HepG2 (cell line): ENCODE results near the gene ZFHX3. TPM values are rescaled to one million over a fixed set of nuclear protein-coding genes. Genes with fewer than 3 reads are reported as not detected.

Source experiments
- ARHGAP35 ChIP-seq: sonication (generic); formaldehyde crosslinking; IDR thresholded peaks from 2 replicates; pipeline ENCODE4 v1.9.0; 2022; ENCODE audit warnings: mild to moderate bottlenecking, inconsistent platforms, moderate library complexity, missing genetic modification reagents, borderline replicate concordance
- CCDC6 ChIP-seq: sonication (generic); formaldehyde crosslinking; IDR thresholded peaks from 2 replicates; pipeline ENCODE4 v1.8.1; 2022; ENCODE audit warnings: mild to moderate bottlenecking, missing genetic modification reagents, moderate library complexity
- DZIP1 ChIP-seq: sonication (generic); formaldehyde crosslinking; IDR thresholded peaks from 2 replicates; pipeline ENCODE4 v1.5.0; 2020; ENCODE audit warnings: mild to moderate bottlenecking, missing genetic modification reagents
- HOXA7 ChIP-seq: sonication (generic); formaldehyde crosslinking; IDR thresholded peaks from 2 replicates; pipeline ENCODE4 v1.8.1; 2022; ENCODE audit warnings: mild to moderate bottlenecking, missing genetic modification reagents, moderate library complexity
- HOXD1 ChIP-seq: sonication (generic); formaldehyde crosslinking; IDR thresholded peaks from 2 replicates; pipeline ENCODE4 v1.5.0; 2020; ENCODE audit warnings: missing genetic modification reagents
- MAF1 ChIP-seq: sonication (generic); formaldehyde crosslinking; IDR thresholded peaks from 2 replicates; pipeline ENCODE4 v1.5.0; 2020; ENCODE audit warnings: missing genetic modification reagents, borderline replicate concordance
- MEIS1 ChIP-seq: sonication (generic); formaldehyde crosslinking; IDR thresholded peaks from 2 replicates; pipeline ENCODE4 v1.9.0; 2021; ENCODE audit warnings: mild to moderate bottlenecking, missing genetic modification reagents, moderate library complexity, borderline replicate concordance
- NCOA2 ChIP-seq: sonication (generic); formaldehyde crosslinking; IDR thresholded peaks from 2 replicates; pipeline ENCODE4 v1.8.0; 2022; ENCODE audit warnings: inconsistent platforms
- NFIC ChIP-seq: IDR thresholded peaks from 2 replicates; pipeline ENCODE4 v1.6.1; 2012; ENCODE audit warnings: mild to moderate bottlenecking, low read length, inconsistent platforms
- SIX4 ChIP-seq: sonication (generic); formaldehyde crosslinking; IDR thresholded peaks from 2 replicates; pipeline ENCODE4 v1.4.0; 2020; ENCODE audit warnings: missing genetic modification reagents
- SP140L ChIP-seq: sonication (generic); formaldehyde crosslinking; IDR thresholded peaks from 2 replicates; pipeline ENCODE4 v1.4.0; 2020; ENCODE audit warnings: missing genetic modification reagents, borderline replicate concordance
- THAP9 ChIP-seq: sonication (generic); formaldehyde crosslinking; IDR thresholded peaks from 2 replicates; pipeline ENCODE4; 2020; ENCODE audit warnings: missing genetic modification reagents, mild to moderate bottlenecking, borderline replicate concordance
- USF2 ChIP-seq, 2 experiments: sonication (generic) in 1 of 2; formaldehyde crosslinking in 1 of 2; IDR thresholded peaks; 2 replicates each; pipeline versions ENCODE4 v1.5.1 to v1.6.1; 2011 to 2020; ENCODE audit warnings: borderline replicate concordance in 1 of 2, low read depth in 1 of 2, low read length in 1 of 2, mild to moderate bottlenecking in 1 of 2, missing genetic modification reagents in 1 of 2, moderate library complexity in 1 of 2
- ZGPAT ChIP-seq: IDR thresholded peaks from 2 replicates; pipeline ENCODE4 v1.6.1; 2016; ENCODE audit warnings: mild to moderate bottlenecking
- ZNF430 ChIP-seq: sonication (generic); formaldehyde crosslinking; IDR thresholded peaks from 2 replicates; pipeline ENCODE4 v1.9.0; 2021; ENCODE audit warnings: mild to moderate bottlenecking, missing genetic modification reagents
- ZNF784 ChIP-seq: sonication (generic); formaldehyde crosslinking; IDR thresholded peaks from 2 replicates; pipeline ENCODE4 v1.5.1; 2020; ENCODE audit warnings: missing genetic modification reagents, mild to moderate bottlenecking, borderline replicate concordance
- polyA plus RNA-seq, 8 experiments: library from polyadenylated mRNA; depleted of rRNA in 3 of 8; stranded (reverse) in 7 of 8; unstranded in 1 of 8; fragments of >200 nt; fragmentation: Illumina TruSeq in 4 of 8; extraction: Trizol in 4 of 8; gene quantifications; 2 replicates each; pipeline versions ENCODE4 v1.2.1 to v1.2.3, GENCODE V29; 2011 to 2016; ENCODE audit warnings: low read depth in 4 of 8, missing spikeins in 1 of 8, mixed read lengths in 1 of 8; ENCODE audit not compliant: insufficient read depth in 1 of 8
- total RNA-seq, 5 experiments: library from RNA; depleted of rRNA; stranded (reverse); fragments of >200 nt; fragmentation: Illumina TruSeq; extraction: Trizol; gene quantifications; 2 replicates each; pipeline ENCODE4 v1.2.3, GENCODE V29; 2016; ENCODE audit warnings: low read depth in 1 of 5

The ZFHX3 gene
- total and polyA plus RNA-seq, 2 of the 13 experiments (the other 11 are each of a cell fraction or from before 2014, with no cell fraction given): 5.0 to 6.0 TPM

GRCh38 chr16:72927199-72928089 lies 120.5 kb downstream of the ZFHX3 start (continued):
- no peak for TF ChIP-seq THAP9
- peak; percentile 93 for TF ChIP-seq NCOA2
- 0 out of 2 replicates have a peak, but pooled peaks have one; percentile 42 for TF ChIP-seq ZNF430 (CRISPR knock-in tag)
- no peak for TF ChIP-seq SP140L (CRISPR knock-in tag)
- peak; percentile 82; the same call in 1 of the 2 replicates for TF ChIP-seq HOXD1 (CRISPR knock-in tag)
- no peak for TF ChIP-seq USF2 (IDR thresholded peaks at IDR 0.05; ENCODE audit: low read depth, low read length)
- no peak for TF ChIP-seq USF2 (CRISPR knock-in tag; IDR thresholded peaks at IDR 0.05; ENCODE audit: borderline replicate concordance)
- TF ChIP-seq CCDC6 (CRISPR knock-in tag): no peak
- no peak for TF ChIP-seq ARHGAP35 (CRISPR knock-in tag)
- TF ChIP-seq MEIS1: no peak
- no peak for TF ChIP-seq HOXA7
- TF ChIP-seq ZNF784: 0 out of 2 replicates have a peak, but pooled peaks have one; percentile 34
- TF ChIP-seq DZIP1 (CRISPR knock-in tag): no peak
- no peak for TF ChIP-seq SIX4 (CRISPR knock-in tag)
- TF ChIP-seq ZGPAT (CRISPR knock-in tag): peak; percentile 79
- peak; percentile 86 for TF ChIP-seq NFIC
- TF ChIP-seq MAF1 (CRISPR knock-in tag): 0 out of 2 replicates have a peak, but pooled peaks have one; percentile 46
